NCI-H748 (cell line): ENCODE results near the gene NID2.
A peak's percentile ranks its signal among the peaks of the same experiment; 100 is the strongest.

Source experiments
- DNase-seq: peaks from one replicate; lab custom pipeline; 2025; ENCODE audit not compliant: unreplicated experiment; lab: John Stamatoyannopoulos, UW

The NID2 gene

GRCh38 chr14:52055167-52055566 lies 13.7 kb downstream of the NID2 start:
- no peak for DNase-seq

- no peak for DNase-seq
These were observed 14.2 kb downstream of the NID2 start for GRCh38 chr14:52054678-52055077.

DNA sequence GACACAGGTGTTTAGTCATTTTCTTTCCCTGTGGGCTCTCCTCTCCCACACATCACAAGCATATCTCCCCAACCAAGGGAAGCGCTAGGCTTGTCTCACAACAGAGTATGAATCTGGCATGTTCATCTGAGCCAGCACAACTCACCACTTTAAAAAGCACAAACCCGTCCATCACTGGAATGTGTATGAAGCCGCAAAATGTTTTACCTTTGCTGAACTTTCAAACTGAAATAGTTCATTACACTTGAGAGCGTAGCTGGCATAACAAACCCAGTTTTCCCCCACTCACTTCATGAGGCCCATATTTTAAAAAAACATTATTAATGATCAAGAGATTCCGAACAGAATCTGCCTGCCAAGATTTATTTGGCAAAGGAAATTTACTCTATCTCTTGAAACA lies 15.8 kb downstream of the NID2 start:
- DNase-seq = no peak

GRCh38 chr14:52052288-52052943 lies 16.4 kb downstream of the NID2 start:
- DNase-seq = no peak

DNA sequence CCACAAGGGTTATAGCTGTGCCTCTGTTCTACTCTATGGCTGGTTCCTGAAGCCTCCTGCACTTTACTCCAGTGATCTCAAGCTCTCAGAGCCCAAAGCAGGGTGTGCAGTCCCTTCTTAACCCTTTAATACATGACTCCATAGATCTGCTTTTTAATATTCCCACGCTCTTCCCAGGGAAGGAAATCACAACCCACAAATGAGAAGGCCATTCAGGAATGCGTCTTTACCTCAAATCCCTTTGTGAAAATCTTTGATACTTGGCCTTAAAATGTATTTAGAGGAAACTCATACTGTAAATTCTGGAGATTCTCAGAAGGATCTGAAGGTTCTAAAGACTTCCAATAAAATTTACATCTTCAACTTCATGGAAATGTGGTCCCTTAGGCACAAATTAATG lies 17.0 kb downstream of the NID2 start:
- DNase-seq = no peak

DNA sequence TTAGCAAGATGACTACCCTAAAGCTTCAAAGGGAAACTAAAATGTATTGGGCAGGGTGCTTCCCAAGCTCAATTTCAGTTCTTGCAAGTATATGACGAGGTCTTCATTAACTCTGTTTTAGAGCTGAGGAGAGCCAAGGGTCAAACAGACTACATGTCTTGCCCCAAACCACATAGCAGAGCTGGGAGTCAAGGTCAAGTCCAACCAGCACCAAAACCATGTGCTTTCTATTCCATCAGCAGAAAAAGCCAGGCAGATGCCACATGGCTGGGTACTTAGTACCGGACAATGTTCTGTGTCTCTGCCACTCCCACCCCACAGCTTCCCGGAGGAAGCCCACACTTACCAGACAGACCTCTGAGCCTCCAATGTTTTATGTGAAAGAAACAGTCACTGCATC lies 17.6 kb downstream of the NID2 start:
- no peak for DNase-seq

DNA sequence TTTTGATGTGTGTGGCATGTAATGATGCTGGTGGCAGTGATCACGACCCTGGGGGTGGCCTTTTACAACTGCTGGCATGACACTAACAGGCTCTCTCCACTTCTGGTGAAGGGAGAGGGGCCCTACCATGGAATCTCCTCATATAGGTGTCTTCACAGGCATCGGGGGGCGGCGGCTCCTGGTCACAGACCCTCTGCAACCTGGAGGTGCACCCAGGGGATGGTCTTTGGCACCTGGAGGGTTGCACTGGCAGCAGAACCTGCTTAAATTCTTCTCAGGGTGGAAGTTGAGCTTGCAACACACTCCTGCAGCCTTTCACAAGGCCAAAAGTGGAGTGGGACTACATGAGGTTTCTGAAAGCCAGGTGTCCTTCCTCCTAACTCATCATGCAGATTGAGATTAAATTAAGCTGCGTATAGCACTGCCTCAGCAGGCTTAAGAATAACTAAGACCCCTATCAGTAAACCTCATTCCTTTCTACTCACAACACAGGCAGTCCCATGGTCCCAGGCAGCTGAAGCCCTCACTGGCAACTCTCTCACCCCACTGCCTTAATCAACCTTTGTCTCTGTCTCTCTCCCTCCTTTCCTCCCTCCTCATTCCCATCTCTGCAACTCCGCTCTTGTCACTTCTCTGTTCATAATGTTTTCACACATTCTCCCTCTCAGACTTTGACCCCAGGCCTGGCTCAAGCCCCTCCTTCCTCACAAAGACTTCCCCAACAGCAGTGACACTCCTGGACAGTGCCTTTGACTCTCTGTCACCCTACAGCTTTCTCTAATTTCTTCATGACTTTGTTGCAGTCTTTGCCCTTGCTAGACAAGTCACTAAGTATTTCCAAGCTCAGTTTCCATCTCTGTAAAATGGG lies 18.9 kb downstream of the NID2 start:
- DNase-seq = no peak

DNA sequence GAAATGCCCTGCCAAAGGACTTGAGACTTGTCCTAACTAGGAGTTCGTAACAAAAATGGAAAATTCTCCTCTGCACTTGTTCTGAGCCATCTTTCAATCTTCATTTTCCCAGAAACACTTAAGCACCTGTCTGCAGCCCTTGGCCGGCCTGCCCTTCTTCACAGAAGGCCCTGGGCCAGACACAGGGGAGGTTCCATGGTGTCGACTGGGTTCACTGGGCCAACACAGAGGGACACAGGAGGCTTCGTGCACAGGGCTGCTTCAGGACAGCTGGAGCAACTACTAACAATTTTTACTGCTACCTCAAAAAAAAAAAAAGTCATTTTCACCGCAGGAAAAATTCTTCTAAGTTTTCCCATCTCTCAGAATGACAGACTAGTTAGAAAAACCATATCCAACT lies 19.6 kb downstream of the NID2 start:
- no peak for DNase-seq

- no peak for DNase-seq
These were observed 20.1 kb downstream of the NID2 start for GRCh38 chr14:52048641-52049204.

DNA sequence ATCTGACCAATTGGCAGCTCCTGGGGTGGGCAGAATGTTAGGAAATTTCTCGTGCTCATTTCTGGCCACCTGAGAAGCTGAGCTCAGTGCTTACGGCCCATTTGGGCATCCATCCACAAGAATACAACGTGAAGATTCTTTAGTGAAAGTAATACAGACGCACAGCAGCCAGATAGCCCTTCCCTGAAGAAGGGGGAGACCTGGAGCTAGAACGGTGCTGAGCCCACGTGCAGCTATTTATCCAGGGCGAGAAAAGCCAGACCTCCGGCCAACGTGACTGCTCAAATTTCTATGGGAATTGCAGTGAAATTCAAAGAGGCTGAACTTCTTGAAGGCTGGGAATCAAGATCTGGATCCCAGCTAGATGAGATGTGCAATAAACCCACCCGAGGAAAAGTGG lies 20.7 kb downstream of the NID2 start:
- no peak for DNase-seq

DNA sequence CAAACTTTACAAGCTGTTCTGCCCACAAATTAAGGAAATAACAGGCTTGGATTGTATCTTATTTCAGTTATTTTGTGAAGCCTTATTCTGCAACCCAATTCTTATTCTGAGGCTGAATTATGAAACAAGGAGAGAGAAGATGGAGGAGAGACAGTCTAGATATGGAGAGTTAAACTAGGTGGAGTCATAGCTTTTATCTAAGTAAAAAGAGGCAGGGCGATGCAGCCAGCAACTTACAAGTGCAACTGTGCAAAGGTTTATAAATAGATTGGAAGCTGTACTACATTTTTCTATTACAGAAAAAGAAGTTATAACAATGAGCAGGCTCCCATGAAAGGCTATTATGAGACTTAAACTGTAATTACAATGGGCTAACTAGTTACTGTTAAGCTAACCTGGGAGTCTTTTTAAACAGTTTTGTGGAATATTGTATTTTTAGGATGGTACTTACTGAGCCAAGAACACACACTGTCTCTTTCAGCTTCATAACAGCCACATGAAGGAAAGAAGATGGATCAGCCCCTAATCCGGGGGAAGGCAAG lies 22.4 kb downstream of the NID2 start:
- DNase-seq = no peak

GRCh38 chr14:52044791-52045522 lies 23.9 kb downstream of the NID2 start:
- DNase-seq = no peak

GRCh38 chr14:52043690-52044089 lies 25.2 kb downstream of the NID2 start:
- peak; percentile 51 for DNase-seq

DNA sequence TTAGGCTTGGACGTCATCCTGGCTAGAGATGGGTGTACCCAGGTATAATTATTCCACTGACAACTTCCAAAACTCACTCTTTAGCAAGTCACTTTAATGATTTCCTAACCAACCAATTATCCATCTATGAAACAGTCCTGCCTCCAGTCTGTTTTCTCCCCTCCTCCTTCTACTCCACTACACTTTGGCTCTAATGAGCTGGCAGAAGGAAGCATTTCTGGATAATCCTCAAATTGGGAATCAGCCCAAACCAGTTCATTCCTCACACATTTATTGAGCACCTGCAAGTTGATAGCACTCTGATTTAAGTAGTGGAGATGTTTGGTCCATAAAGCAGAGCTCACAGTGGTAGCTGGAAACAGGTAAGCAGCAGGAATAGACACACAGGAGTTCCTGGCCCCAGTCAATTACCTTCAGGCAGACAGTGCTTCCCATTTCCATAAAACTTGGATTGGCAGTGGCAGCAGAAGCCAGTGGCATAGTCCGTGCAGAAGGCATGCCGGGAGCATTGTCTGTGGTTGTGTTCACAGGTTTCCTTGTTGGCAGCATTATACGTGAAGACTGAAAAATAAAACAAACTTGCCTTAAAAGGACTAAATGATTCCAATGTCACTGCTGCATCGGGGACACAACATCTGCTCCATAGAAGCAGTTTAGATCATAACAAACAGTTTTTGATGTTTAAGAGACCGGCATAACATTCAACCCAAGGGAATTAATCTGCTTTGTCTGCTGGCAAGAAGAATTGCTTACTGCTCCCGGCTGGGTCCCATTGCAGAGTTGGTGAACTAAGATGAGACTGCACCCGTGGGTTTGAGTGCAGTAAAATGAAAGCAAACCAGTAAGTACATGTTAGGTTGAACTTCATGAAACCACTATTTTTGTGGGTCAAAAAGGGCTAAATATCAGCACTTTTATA lies 26.2 kb downstream of the NID2 start:
- DNase-seq = no peak

GRCh38 chr14:52040598-52040997 lies 28.3 kb downstream of the NID2 start:
- DNase-seq = no peak

DNA sequence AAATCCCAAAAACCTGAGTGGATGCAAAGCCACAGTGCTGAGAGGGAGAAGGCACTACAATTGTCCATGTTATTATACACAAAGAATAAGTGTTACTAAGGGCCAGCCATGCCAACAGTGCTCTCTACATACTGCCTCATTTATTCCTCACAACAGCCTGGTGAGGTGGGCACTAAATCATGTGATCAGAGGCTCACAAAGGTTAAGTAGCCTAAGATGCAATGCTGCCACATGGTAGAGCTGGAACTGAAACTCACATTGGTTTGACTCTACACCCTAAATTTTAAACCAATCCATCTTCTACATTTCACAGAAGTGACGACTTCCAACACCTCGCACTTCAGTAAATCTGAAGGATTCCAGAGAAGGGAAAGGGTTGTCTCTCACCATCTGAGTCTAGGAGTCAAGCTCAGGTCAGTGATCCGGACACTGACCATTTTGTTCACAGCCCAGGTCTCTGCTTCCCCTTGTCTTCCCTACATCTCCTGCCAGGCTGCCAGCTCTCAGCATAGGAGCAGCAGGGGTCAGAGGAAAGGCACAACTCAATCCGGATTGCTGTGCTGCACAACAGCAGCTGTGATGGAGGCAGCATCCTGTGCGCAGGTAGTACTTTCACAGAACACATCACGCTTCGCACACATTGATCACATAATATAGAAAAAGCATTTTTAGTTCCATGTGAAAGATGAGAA lies 29.6 kb downstream of the NID2 start:
- no peak for DNase-seq

- no peak for DNase-seq
These were observed 35.7 kb downstream of the NID2 start for GRCh38 chr14:52033101-52033642.

GRCh38 chr14:52032204-52032801 lies 36.6 kb downstream of the NID2 start:
- DNase-seq = no peak

- no peak for DNase-seq
These were observed 37.1 kb downstream of the NID2 start for GRCh38 chr14:52031781-52032180.
